HFFc6 (cell line): ENCODE measurements around the gene ATE1. TPM values are rescaled to one million over a fixed set of nuclear protein-coding genes. Genes with fewer than 3 reads are reported as not detected.

Source experiments
- DNase-seq: peaks from one replicate; pipeline ENCODE4 v3.0.0-alpha.2; 2018
- H3K27ac Mint-ChIP-seq: 2 replicates; pipeline ENCODE4 v1.8.0; 2020; ENCODE audit warnings: mild to moderate bottlenecking, mixed read lengths
- H3K27me3 Mint-ChIP-seq: 2 replicates; pipeline ENCODE4 v1.8.0; 2021; ENCODE audit warnings: mild to moderate bottlenecking, moderate library complexity, mixed read lengths; ENCODE audit not compliant: insufficient read depth
- H3K36me3 Mint-ChIP-seq: 2 replicates; pipeline ENCODE4 v1.8.0; 2021; ENCODE audit warnings: low read depth, mixed read lengths
- H3K4me1 Mint-ChIP-seq: 2 replicates; pipeline ENCODE4 v1.8.0; 2020; ENCODE audit warnings: low read depth, mixed read lengths
- H3K4me3 Mint-ChIP-seq: 2 replicates; pipeline ENCODE4 v1.8.0; 2020; ENCODE audit warnings: mild to moderate bottlenecking, moderate library complexity, mixed read lengths
- H3K9me3 Mint-ChIP-seq: 2 replicates; pipeline ENCODE4 v1.8.0; 2020; ENCODE audit warnings: mild to moderate bottlenecking, mixed read lengths
- total RNA-seq, 6 experiments: library from RNA; stranded (reverse); fragmentation: NEBNext Ultra II Directional; extraction: Animal tissue kit (Norgen Biotek cat#: 25700); gene quantifications; 2 replicates in 1 of 6; 3 replicates in 5 of 6; pipeline ENCODE4 v1.2.3, GENCODE V29; 2021
- TF ChIP-seq, protein P1 (sequence below): fragments of 200-600 bp; sonication (generic); IDR thresholded peaks from 2 replicates; pipeline ENCODE4 v1.5.0; 2021; ENCODE audit warnings: antibody characterized with exemption, mild to moderate bottlenecking

Gene ATE1
- total RNA-seq, 6 experiments from 2014 or later = 19.4 to 25.2 (median 21.0) TPM

GRCh38 chr10:121812031-121812430 is 115.8 kb downstream of the ATE1 start:
- no peak for DNase-seq
- H3K27me3 Mint-ChIP-seq = no peaks in the 10 kb centered on the region; the same call in 1 of the 2 replicates
- no peaks in the 10 kb centered on the region for H3K36me3 Mint-ChIP-seq
- no peak overlapping the region for H3K27ac Mint-ChIP-seq
- TF ChIP-seq, protein P1, sequence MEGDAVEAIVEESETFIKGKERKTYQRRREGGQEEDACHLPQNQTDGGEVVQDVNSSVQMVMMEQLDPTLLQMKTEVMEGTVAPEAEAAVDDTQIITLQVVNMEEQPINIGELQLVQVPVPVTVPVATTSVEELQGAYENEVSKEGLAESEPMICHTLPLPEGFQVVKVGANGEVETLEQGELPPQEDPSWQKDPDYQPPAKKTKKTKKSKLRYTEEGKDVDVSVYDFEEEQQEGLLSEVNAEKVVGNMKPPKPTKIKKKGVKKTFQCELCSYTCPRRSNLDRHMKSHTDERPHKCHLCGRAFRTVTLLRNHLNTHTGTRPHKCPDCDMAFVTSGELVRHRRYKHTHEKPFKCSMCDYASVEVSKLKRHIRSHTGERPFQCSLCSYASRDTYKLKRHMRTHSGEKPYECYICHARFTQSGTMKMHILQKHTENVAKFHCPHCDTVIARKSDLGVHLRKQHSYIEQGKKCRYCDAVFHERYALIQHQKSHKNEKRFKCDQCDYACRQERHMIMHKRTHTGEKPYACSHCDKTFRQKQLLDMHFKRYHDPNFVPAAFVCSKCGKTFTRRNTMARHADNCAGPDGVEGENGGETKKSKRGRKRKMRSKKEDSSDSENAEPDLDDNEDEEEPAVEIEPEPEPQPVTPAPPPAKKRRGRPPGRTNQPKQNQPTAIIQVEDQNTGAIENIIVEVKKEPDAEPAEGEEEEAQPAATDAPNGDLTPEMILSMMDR = no peak
- H3K9me3 Mint-ChIP-seq = no peaks in the 10 kb centered on the region
- H3K4me3 Mint-ChIP-seq = no peak overlapping the region
- H3K4me1 Mint-ChIP-seq = no peaks in the 10 kb centered on the region

- DNase-seq = no peak
- no peak overlapping the region for H3K4me3 Mint-ChIP-seq
- no peaks in the 10 kb centered on the region for H3K9me3 Mint-ChIP-seq
- TF ChIP-seq, protein P1 = no peak
- H3K36me3 Mint-ChIP-seq = no peaks in the 10 kb centered on the region
- H3K4me1 Mint-ChIP-seq = no peaks in the 10 kb centered on the region
- no peaks in the 10 kb centered on the region; the same call in 1 of the 2 replicates for H3K27me3 Mint-ChIP-seq
- no peak overlapping the region for H3K27ac Mint-ChIP-seq
Observed at GRCh38 chr10:121811386-121811785, 116.4 kb downstream of the ATE1 start.

DNA sequence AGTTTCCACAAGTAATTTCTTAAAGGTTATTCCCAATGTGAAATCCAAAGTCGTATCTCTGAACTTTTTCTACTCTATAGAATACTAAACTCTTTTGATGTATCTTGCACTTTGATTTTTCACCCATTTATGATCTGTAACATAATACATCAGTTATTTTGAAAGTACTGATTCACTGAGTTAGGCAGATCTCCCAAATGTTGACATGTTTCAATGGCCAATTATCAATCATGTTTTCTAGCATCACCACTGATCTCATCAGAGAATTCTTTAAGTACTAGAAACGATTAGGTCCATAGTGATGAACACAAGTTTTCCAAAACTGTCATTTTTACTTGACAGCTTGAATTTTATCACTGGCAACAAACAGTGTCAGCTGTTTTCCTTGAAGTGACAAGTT is 119.0 kb downstream of the ATE1 start:
- no peaks in the 10 kb centered on the region for H3K36me3 Mint-ChIP-seq
- H3K9me3 Mint-ChIP-seq = no peaks in the 10 kb centered on the region
- no peak for DNase-seq
- H3K4me3 Mint-ChIP-seq = no peak overlapping the region
- no peaks in the 10 kb centered on the region; the same call in 1 of the 2 replicates for H3K27me3 Mint-ChIP-seq
- no peak overlapping the region for H3K27ac Mint-ChIP-seq
- no peaks in the 10 kb centered on the region for H3K4me1 Mint-ChIP-seq
- TF ChIP-seq, protein P1 = no peak

DNA sequence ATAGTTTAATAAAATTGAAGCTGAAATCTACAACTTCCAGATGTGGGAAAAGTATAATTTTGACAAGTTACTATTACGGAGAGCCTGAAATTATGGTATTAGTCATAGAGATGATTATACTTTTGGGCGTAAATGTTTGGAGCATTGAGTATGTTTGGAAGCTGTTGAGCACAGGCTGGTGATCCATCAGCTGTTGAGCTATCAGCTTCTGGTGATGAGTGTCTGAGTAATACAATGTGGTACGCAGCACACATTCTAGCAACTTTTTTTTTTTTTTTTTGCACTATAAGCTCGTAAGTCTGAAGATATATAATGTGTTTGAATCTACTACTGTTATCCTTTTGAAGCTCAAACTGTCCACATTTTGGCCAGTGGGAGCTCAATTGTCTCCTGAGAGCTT is 123.4 kb downstream of the ATE1 start:
- Mint-ChIP-seq H3K9me3 (no peaks in the 10 kb centered on the region), H3K36me3 (peaks cover 4% of the 10 kb centered on the region; the same call in 1 of the 2 replicates), H3K4me3 (no peak overlapping the region), H3K27ac (no peak overlapping the region), H3K27me3 (no peaks in the 10 kb centered on the region; the same call in 1 of the 2 replicates), H3K4me1 (no peaks in the 10 kb centered on the region)
- peak; percentile 40 for DNase-seq
- TF ChIP-seq, protein P1 = no peak

GRCh38 chr10:121803611-121804010 is 124.2 kb downstream of the ATE1 start:
- TF ChIP-seq, protein P1 = no peak
- Mint-ChIP-seq H3K9me3 (no peaks in the 10 kb centered on the region), H3K36me3 (peaks cover 8% of the 10 kb centered on the region; the same call in 1 of the 2 replicates), H3K4me3 (no peak overlapping the region), H3K4me1 (no peaks in the 10 kb centered on the region), H3K27ac (no peak overlapping the region), H3K27me3 (no peaks in the 10 kb centered on the region; the same call in 1 of the 2 replicates)
- DNase-seq = no peak

DNA sequence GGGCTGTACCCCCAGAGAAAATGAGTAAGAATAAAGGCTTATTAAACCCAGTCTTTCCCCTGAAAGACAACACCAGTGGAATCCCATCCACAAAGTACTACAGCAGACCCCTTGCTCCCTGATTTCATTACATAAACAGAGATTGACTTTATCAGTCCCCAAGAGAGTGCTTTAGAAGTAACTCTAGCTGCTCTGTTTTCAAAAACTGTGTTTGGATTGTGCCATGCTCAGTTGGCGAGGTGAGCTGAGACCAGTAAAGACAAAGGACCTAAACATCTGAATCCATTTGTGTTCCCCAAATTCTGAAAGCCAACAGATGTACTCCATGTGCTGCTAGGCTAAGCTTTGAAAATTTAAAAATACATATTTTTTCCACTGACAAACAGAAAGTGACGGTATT is 127.0 kb downstream of the ATE1 start:
- TF ChIP-seq, protein P1 = no peak
- Mint-ChIP-seq H3K36me3 (peaks cover 8% of the 10 kb centered on the region; the same call in 1 of the 2 replicates), H3K27me3 (no peaks in the 10 kb centered on the region; the same call in 1 of the 2 replicates), H3K27ac (no peak overlapping the region), H3K4me1 (no peaks in the 10 kb centered on the region), H3K4me3 (no peak overlapping the region), H3K9me3 (no peaks in the 10 kb centered on the region)
- no peak for DNase-seq
